GM15510 (cell line): ENCODE measurements around the gene CLCN2.

Experiments used
- POLR2A ChIP-seq: IDR thresholded peaks from 3 replicates; pipeline ENCODE4 v1.6.1; 2011; ENCODE audit warnings: borderline replicate concordance; ENCODE audit not compliant: insufficient read length; ENCODE audit errors: extremely low read depth

CLCN2 gene

DNA sequence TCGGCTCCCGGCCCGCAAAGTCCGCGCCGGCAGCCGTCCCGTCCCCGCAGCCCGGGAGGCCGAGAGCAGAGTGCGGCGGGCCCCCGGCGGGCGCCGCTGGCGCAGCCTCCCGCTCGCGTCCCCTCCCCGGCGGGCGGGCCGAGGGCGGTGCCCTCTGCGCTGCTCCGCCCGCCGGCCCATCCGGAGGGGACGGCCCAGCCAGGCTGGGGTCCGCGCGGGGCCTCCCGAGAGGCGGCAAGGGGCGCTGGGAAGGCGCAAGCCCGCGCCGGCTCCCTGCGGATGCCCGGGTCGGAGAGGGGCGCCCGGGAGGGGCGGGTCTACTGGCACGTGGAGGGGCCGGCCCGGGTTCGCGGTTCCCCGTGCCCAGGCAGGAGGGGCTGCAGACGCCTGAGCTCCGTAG lies at the start of gene CLCN2, which contains the start of gene POLR2H:
TSS of gene CLCN2 (minus strand) at position 74 of the 400 bp plus-strand sequence. CDS start 126 bp downstream, outside the sequence.
TSS of gene POLR2H (plus strand) at position 179 of the 400 bp plus-strand sequence. CDS start 1,783 bp downstream, outside the sequence.
- TF ChIP-seq POLR2A: peak; percentile 58

DNA sequence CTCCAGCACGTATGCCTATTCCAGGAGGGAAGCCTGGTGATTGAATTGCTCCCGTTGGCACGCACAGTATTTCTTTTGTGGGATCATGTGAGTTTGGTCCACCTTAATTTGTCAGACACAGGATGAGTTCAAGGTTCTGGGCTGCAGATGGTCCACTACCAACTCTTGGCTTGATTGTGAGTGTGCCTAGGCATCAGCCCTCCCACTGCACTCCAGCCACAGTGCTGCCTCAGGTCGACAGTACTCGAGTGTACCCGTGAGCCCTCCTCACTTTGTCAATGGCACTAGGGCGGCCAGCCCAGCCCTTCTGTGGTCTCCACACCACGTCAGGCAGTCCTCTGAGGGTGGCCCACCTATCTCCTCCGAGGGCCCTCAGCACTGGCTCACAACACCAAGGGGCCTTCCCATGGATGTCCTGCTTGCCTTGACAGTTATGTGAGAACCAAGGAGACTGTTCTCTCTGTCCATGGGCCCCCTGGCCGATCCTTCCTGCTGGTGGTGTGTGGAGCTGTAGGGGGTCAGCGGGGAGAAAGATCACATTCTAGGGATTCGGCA lies 48.6 kb upstream of the CLCN2 start:
- TF ChIP-seq POLR2A: no peak

DNA sequence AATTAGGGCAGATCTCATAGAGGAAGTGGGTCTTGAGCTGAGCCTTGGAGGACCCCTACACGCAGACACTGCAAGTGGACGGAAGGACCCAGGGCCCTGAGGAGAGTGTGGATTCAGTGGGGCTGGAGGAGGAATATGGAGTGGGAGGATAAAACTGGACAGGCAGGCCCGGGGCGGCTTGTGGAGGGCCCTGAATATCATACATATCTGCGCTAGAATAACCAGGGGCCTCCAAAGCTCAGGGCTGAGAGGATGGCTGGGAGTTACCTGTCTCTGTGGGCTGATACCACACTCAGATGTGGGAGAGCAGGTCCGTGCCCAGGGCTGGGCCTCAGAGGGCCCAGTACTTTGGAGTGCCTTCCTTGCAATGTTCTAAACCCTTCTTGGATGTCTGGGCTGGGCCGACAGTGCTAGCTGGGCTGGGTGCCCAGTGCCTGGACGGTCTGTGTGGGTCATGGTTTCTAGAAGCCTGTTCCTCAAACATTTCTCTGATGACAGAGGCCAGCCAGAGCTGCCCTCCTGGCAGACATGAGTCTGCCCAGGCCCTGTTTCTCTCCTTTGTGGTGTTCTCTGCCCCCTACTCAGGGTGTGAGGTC lies 48.0 kb upstream of the CLCN2 start:
- TF ChIP-seq POLR2A: no peak

DNA sequence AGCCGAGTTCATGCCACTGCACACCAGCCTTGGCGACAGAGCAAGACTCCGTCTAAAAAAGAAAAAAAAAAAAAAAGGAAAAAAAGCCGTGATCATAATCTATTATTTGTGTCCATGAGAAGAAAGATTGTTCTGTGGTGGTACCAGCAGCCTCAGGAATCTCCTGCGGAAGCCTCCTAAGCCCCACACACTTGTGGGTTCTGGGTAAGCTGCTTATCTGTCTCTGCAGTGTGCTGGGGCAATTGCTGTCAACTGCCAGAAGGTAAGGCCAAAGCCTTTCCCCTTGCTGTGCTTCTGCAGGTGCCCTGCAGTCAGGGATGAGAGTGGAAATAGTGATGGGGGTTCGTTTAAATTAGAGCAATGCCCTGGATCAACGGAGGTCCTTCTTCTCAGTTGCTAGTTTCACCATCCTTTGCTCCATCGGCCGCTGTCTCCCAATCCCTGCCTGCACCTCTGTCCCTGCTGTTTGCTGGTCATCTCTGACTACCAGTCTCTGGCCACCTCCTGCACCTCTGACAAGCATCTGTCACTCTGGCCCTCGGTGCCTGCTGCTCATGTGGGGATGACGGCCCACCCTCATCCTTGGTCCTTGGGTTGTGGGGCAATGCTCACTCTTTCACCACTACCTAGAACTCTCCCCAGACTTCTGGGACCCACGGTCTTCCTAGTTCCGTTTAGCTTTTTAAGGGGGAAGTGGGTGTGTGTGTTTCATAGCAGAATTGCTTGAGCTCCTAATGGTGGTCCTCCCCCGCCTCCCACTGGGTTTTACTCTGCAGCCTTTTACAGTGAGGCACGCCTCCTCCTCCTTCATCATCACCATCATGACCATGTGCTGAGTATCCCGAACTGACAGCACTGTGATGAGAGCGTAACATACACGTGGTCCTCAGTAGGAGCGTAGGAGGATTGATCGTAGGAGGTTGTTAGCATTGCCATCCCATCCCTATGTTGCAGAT lies 43.9 kb upstream of the CLCN2 start:
- no peak for TF ChIP-seq POLR2A

DNA sequence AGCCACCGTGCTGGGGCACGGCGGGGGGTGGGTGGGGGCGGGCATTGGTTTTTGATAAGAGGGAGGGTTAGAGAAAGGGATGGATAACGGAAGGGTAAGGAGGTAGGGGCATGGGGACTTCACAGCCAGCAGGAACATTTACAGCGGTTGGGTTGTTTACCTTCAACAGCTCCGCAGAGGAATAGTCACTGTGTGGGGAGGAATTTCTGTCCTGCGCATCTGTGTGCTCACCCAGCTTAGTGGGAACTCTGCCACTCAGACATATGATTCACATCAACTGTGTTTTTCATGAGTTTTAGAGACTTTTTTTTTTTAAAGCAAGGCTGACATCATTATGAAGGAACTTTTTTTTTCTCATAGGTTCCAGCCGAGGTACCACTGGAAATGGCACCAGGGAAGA lies 38.0 kb upstream of the CLCN2 start:
- no peak for TF ChIP-seq POLR2A

DNA sequence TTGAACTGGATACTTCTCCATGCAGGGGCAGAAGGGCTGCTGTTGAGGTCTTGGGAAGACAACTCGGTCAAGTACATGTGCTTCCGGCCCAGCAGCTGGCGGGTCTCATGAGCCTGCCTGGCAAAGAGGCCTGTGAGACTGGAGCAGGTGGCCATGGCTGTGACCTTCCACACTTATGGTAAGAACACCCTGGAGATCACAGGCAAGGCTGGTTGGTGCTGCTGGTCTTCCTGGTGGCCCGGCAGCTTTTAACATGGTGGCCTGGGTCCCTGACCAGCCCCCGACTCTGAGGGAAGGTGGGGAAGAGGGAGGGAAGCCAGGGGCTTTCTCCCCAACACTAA lies 33.9 kb upstream of the CLCN2 start:
- no peak for TF ChIP-seq POLR2A

DNA sequence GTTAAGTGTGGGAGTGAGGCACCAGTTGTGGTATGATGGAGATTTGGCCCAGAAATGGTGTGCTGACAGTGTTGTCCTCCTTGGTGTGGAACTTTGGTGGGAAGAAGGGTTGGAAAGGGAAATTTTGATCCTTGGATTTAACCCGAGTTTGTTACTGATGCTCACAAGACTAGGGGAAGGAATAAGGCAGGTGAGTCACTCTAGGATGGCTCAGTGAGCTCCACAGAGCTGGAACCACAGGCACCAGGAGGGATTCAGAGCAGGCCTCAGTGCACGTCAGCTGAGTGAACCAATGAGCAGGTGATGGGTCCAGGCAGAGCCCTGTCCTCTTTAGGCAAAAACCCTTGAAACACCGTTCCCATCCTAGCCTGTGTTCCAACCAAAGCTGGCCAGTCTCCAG lies 29.9 kb upstream of the CLCN2 start:
- TF ChIP-seq POLR2A: no peak

DNA sequence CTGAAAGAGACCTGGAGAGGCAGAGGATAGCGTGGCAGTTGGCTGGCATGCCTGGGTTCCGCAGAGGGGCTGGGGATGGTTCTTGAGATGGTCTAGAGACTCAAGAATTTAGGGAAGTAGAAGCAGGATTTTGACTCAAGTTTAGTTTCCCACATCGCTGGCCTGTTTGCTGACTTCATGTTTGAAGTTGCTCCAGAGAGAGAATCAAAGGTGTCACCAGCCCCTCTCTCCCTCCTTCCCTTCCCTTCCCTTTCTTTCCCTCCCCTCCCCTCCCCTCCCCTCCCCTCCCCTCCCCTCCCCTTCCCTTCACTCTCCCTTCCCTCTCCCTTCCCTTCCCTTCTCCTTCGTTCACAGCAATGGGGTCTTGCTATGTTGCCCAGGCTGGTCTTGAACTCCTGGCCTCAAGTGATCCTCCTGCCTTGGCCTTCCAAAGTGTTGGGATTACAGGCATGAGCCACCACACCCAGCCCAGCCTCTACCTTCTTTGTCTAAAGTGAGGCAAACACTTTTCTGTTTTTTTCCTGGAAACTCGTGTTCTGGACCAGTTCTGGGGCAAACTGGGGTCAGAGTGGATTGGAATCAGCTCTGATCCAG lies 28.6 kb upstream of the CLCN2 start:
- no peak for TF ChIP-seq POLR2A

DNA sequence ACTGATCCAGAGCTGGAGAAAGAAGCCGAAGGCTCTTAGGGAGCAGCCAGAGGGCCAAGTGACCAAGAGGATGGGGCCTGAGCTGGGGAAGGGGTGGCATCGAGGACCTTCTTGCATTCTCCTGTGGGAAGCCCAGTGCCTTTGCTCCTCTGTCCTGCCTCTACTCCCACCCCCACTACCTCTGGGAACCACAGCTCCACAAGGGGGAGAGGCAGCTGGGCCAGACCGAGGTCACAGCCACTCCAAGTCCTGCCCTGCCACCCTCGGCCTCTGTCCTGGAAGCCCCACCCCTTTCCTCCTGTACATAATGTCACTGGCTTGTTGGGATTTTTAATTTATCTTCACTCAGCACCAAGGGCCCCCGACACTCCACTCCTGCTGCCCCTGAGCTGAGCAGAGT lies 28.0 kb upstream of the CLCN2 start:
- no peak for TF ChIP-seq POLR2A

DNA sequence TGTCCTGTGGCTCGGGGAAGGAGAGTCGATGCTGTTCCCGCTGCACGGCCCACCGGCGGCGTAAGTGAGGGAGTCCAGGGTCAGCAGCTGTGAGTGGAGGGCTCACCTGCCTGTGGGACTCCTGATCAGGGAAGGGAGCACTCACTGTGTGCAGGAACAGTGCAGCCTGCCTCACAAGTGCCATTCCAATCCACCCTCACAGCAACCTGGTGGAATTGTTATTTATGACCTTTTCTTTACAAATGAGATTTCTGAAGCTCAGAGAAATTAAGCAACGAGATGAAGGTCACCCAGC lies 27.5 kb upstream of the CLCN2 start:
- no peak for TF ChIP-seq POLR2A

DNA sequence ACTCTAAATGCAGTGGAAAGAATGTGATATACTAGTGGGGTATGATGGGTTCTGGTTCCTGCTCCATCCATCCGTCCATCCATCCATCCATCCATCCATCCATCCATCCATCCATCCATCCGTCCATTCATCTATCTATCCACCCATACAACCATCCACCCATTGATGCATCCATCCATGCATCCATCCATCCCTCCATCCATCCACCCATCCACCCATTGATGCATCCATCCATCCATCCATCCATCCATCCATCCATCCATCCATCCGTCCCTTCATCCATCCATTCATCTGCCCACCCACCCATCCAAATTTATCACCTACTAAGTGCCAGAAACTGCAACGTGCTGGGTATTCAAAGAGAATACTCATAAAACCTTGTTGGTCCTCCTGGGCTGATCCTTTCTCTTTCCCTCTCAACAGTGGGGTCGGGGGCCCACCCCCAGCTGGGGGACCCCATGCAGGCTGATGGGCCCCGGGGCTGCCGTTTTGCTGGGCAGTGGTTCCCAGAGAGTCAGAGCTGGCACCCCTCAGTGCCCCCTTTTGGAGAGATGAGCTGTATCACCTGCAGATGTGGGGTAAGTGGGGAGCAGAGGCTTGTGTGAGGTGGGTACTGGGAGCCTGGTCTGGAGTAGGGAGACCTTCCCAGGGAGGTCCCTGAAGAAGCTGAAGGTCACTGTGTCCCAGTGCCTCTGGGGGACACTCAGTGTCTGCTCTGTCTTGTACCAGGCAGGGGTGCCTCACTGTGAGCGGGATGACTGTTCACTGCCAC lies 26.9 kb upstream of the CLCN2 start:
- no peak for TF ChIP-seq POLR2A

DNA sequence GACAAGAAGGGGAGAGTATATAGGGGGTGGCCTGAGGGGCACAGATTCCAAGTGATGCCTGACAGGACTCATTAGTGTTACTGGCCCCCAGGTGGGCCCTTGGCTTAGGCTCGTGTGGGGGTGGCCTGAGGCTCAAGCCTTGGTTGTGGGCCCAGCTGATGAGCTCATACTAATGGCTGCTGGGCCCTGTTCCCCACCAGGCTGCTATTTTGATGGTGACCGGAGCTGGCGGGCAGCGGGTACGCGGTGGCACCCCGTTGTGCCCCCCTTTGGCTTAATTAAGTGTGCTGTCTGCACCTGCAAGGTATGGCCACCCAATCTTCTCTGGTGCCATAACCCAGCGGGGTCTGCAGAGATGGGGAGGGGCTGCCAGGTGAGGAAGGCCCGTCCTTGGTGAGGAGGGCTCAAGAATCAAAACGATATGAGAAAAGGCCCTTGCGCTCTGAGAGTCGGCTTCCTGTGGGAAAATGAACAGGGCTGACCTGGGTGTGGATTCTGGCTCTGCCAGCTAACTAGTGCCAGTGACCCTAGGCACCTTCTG lies 25.8 kb upstream of the CLCN2 start:
- no peak for TF ChIP-seq POLR2A

DNA sequence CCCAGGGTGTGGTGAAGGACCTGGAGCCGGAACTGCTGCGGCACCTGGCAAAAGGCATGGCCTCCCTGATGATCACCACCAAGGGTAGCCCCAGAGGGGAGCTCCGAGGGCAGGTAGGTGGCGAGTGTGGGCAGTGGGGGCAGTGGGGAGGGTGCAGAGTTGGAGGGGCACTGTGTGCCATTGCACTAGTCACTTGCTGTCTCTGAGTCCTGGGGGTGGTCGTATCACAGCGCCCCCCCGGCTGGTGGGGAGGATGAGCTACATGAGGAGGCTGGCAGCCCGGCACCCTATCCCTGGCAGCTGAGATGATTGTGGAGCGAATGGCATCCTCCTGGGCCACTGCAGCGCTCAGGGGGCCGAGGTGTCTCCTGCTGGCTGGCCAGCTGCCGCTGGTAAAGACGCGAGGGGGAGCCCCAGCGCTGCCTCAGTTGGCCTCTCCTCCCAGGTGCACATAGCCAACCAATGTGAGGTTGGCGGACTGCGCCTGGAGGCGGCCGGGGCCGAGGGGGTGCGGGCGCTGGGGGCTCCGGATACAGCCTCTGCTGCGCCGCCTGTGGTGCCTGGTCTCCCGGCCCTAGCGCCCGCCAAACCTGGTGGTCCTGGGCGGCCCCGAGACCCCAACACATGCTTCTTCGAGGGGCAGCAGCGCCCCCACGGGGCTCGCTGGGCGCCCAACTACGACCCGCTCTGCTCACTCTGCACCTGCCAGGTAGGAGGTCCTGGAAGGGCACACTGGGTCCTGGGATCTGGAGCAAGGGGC lies 24.8 kb upstream of the CLCN2 start:
- TF ChIP-seq POLR2A: no peak
